HFFc6 (cell line): ENCODE data around the gene IRGC. TPM values are rescaled to one million over a fixed set of nuclear protein-coding genes. Genes with fewer than 3 reads are reported as not detected.

Experiments
- DNase-seq: peaks from one replicate; pipeline ENCODE4 v3.0.0-alpha.2; 2018
- H3K27ac Mint-ChIP-seq: 2 replicates; pipeline ENCODE4 v1.8.0; 2020; ENCODE audit warnings: mild to moderate bottlenecking, mixed read lengths
- H3K27me3 Mint-ChIP-seq: 2 replicates; pipeline ENCODE4 v1.8.0; 2021; ENCODE audit warnings: mild to moderate bottlenecking, moderate library complexity, mixed read lengths; ENCODE audit not compliant: insufficient read depth
- H3K36me3 Mint-ChIP-seq: 2 replicates; pipeline ENCODE4 v1.8.0; 2021; ENCODE audit warnings: low read depth, mixed read lengths
- H3K4me1 Mint-ChIP-seq: 2 replicates; pipeline ENCODE4 v1.8.0; 2020; ENCODE audit warnings: low read depth, mixed read lengths
- H3K4me3 Mint-ChIP-seq: 2 replicates; pipeline ENCODE4 v1.8.0; 2020; ENCODE audit warnings: mild to moderate bottlenecking, moderate library complexity, mixed read lengths
- H3K9me3 Mint-ChIP-seq: 2 replicates; pipeline ENCODE4 v1.8.0; 2020; ENCODE audit warnings: mild to moderate bottlenecking, mixed read lengths
- total RNA-seq, 6 experiments: library from RNA; stranded (reverse); fragmentation: NEBNext Ultra II Directional; extraction: Animal tissue kit (Norgen Biotek cat#: 25700); gene quantifications; 2 replicates in 1 of 6; 3 replicates in 5 of 6; pipeline ENCODE4 v1.2.3, GENCODE V29; 2021
- TF ChIP-seq, protein P1 (sequence below): fragments of 200-600 bp; sonication (generic); IDR thresholded peaks from 2 replicates; pipeline ENCODE4 v1.5.0; 2021; ENCODE audit warnings: antibody characterized with exemption, mild to moderate bottlenecking

IRGC gene
- total RNA-seq, 6 experiments from 2014 or later = not detected

DNA sequence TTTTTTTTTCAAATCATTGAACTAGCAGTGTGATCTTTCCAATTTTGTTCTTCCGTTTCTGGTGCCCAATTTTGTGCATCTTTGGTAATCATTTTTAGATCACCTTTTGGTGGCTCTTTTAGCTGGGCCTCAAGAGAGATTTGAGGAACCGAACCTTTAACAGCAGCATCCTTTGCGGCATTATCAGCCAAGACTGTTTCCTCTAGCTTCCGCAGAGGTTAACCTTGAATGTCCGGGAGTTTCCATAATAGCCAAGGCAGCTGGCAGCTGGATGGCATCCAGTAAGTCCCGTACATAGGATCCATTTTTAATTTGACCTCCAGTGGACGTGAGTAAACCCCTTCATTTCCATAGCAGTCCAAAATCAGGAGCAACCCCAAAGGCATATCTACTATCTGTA, 9.6 kb downstream of the IRGC start:
- Mint-ChIP-seq H3K4me3 (no peak overlapping the region), H3K4me1 (no peaks in the 10 kb centered on the region), H3K9me3 (no peaks in the 10 kb centered on the region), H3K27me3 (peaks cover 6% of the 10 kb centered on the region), H3K36me3 (peaks cover 9% of the 10 kb centered on the region; the same call in 1 of the 2 replicates), H3K27ac (no peak overlapping the region)
- DNase-seq = no peak
- TF ChIP-seq, protein P1, sequence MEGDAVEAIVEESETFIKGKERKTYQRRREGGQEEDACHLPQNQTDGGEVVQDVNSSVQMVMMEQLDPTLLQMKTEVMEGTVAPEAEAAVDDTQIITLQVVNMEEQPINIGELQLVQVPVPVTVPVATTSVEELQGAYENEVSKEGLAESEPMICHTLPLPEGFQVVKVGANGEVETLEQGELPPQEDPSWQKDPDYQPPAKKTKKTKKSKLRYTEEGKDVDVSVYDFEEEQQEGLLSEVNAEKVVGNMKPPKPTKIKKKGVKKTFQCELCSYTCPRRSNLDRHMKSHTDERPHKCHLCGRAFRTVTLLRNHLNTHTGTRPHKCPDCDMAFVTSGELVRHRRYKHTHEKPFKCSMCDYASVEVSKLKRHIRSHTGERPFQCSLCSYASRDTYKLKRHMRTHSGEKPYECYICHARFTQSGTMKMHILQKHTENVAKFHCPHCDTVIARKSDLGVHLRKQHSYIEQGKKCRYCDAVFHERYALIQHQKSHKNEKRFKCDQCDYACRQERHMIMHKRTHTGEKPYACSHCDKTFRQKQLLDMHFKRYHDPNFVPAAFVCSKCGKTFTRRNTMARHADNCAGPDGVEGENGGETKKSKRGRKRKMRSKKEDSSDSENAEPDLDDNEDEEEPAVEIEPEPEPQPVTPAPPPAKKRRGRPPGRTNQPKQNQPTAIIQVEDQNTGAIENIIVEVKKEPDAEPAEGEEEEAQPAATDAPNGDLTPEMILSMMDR = no peak

- Mint-ChIP-seq H3K4me1 (0 out of 2 replicates have a peak, but pooled peaks cover 2% of the 10 kb centered on the region), H3K27ac (no peak overlapping the region)
Observed at GRCh38 chr19:43726736-43727592, 11.1 kb downstream of the IRGC start.

GRCh38 chr19:43727593-43727853, 11.6 kb downstream of the IRGC start:
- peaks cover 15% of the 10 kb centered on the region; the same call in 1 of the 2 replicates for H3K36me3 Mint-ChIP-seq
- H3K9me3 Mint-ChIP-seq = no peaks in the 10 kb centered on the region
- DNase-seq = no peak
- H3K27ac Mint-ChIP-seq = no peak overlapping the region
- H3K4me3 Mint-ChIP-seq = no peak overlapping the region
- 0 out of 2 replicates have a peak, but pooled peaks cover 5% of the 10 kb centered on the region for H3K4me1 Mint-ChIP-seq
- no peaks in the 10 kb centered on the region for H3K27me3 Mint-ChIP-seq
- TF ChIP-seq, protein P1 = no peak

More at GRCh38 chr19:43726736-43727592, 11.1 kb downstream of the IRGC start:
- H3K4me3 Mint-ChIP-seq = no peak overlapping the region
- TF ChIP-seq, protein P1 = no peak
- no peaks in the 10 kb centered on the region for H3K9me3 Mint-ChIP-seq
- H3K36me3 Mint-ChIP-seq = peaks cover 10% of the 10 kb centered on the region; the same call in 1 of the 2 replicates
- DNase-seq = no peak
- H3K27me3 Mint-ChIP-seq = no peaks in the 10 kb centered on the region

- Mint-ChIP-seq H3K9me3 (no peaks in the 10 kb centered on the region), H3K27me3 (no peaks in the 10 kb centered on the region), H3K36me3 (peaks cover 24% of the 10 kb centered on the region; the same call in 1 of the 2 replicates), H3K4me1 (0 out of 2 replicates have a peak, but pooled peaks cover 5% of the 10 kb centered on the region), H3K27ac (no peak overlapping the region), H3K4me3 (no peak overlapping the region)
- TF ChIP-seq, protein P1 = no peak
- DNase-seq = no peak
Observed at GRCh38 chr19:43729919-43730318, 14.0 kb downstream of the IRGC start.

- H3K27me3 Mint-ChIP-seq = peaks cover 2% of the 10 kb centered on the region; the same call in 1 of the 2 replicates
- H3K4me1 Mint-ChIP-seq = peaks cover 11% of the 10 kb centered on the region
- no peak overlapping the region for H3K27ac Mint-ChIP-seq
- no peaks in the 10 kb centered on the region for H3K9me3 Mint-ChIP-seq
- DNase-seq = no peak
- TF ChIP-seq, protein P1 = no peak
- H3K36me3 Mint-ChIP-seq = peaks cover 25% of the 10 kb centered on the region; the same call in 1 of the 2 replicates
- H3K4me3 Mint-ChIP-seq = no peak overlapping the region
Observed at GRCh38 chr19:43731346-43731745, 15.5 kb downstream of the IRGC start.
